ENCODE measurements around the gene FTCDNL1.

The FTCDNL1 gene

DNA sequence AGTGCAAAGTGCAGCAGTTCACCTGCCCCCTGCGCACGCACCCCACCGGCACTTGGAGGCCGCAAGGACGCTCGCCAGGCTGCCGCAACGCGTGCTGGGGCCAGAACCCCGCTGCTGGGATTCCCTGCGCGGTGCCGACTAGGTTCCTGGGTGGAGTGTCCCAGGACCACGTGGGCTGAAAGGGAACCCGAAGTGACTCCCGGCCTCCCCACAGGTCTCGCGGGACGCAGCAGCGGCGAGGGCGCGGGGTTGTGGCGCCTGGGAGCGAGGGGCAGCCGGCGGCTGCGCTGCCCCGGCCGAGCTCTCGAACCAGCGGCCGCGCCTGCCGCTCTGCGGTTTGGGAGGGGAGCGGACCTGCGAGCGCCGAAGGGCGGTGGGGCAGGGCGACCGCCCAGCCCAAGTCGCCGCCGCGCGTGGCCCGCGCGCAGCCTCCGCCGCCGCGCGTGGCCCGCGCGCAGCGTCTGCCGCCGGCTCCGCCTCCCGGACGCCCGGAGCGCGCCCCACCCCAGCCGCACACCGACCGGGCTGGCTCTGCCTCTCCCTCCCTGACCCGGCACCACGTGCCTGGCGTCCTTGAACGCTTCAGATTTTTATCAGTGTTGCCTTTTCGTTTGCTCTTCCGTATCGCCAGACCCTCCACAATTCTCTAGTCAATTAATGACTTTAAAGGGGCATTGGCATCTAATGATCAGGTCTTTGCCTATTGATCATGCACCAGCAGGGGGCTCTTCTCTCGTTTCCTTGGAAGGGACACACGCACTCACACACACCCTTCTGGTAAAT, at the start of gene FTCDNL1:
TSS of gene FTCDNL1 (minus strand) at position 475 of the 783 bp plus-strand sequence. CDS start 2,230 bp downstream, outside the sequence.
- Histone ChIP-seq H3K36me3 (no peaks in the 10 kb centered on the region), H3K27me3 (ENCODE audit: insufficient read depth, low read depth, severe bottlenecking) (no peaks in the 10 kb centered on the region), H3K9me3 (ENCODE audit: severe bottlenecking) (no peaks in the 10 kb centered on the region), H3K4me3 (ENCODE audit: low read depth, low read length) (peak within 1 kb of the TSS; percentile 69), H3K27ac (peak within 1 kb of the TSS; percentile 66)
- TF ChIP-seq, protein P1, sequence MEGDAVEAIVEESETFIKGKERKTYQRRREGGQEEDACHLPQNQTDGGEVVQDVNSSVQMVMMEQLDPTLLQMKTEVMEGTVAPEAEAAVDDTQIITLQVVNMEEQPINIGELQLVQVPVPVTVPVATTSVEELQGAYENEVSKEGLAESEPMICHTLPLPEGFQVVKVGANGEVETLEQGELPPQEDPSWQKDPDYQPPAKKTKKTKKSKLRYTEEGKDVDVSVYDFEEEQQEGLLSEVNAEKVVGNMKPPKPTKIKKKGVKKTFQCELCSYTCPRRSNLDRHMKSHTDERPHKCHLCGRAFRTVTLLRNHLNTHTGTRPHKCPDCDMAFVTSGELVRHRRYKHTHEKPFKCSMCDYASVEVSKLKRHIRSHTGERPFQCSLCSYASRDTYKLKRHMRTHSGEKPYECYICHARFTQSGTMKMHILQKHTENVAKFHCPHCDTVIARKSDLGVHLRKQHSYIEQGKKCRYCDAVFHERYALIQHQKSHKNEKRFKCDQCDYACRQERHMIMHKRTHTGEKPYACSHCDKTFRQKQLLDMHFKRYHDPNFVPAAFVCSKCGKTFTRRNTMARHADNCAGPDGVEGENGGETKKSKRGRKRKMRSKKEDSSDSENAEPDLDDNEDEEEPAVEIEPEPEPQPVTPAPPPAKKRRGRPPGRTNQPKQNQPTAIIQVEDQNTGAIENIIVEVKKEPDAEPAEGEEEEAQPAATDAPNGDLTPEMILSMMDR (IDR thresholded peaks at IDR 0.05; ENCODE audit: low read depth, low read length), result peak; percentile 70
- DNase-seq, result peak; percentile 65

DNA sequence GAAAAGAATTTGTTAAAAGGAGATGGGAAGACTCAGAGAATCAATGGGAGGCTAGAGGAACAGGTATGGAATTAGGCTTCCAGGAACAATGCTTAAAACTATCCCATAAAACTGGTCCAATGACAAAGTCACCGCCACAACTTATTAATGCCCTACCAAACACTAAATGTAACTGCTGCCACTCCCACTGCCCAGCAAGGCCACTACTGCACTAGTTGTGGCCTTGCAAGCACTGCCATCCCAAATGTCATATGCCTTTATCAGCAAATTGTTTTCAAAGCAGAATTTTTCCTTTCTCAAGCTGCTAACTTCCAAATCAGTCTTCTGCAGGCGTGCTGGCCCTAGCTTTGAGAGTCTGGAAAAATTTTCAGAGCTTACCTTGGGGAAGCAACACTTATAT, 45.6 kb upstream of the FTCDNL1 start:
- no peaks in the 10 kb centered on the region for H3K36me3 ChIP-seq
- no peak overlapping the region for H3K27ac ChIP-seq
- TF ChIP-seq, protein P1 (IDR thresholded peaks at IDR 0.05; ENCODE audit: low read depth, low read length), result no peak
- DNase-seq, result no peak
- no peak overlapping the region for H3K4me3 ChIP-seq (ENCODE audit: low read depth, low read length)
- H3K9me3 ChIP-seq (ENCODE audit: severe bottlenecking), result no peaks in the 10 kb centered on the region
- H3K27me3 ChIP-seq (ENCODE audit: insufficient read depth, low read depth, severe bottlenecking), result no peaks in the 10 kb centered on the region

DNA sequence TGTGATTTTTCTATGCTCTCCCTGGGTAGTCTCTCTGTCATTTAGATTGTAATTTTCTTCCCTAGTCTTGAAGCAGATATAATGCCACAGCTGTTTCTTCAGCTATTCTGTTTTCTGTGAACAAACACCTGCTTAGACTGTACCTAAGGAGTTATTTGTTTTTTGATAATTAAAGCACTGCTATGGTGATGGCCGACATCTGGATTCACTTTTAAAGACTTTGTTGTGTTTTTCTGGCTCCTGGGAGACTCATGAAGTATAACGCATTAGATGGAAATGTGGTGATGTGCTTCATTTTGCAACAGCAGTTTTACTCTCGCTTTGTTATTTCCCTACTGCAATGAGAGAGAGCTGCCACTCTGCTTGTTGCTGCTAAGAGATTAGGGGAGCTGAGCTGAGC, 44.4 kb upstream of the FTCDNL1 start:
- TF ChIP-seq, protein P1 (IDR thresholded peaks at IDR 0.05; ENCODE audit: low read depth, low read length), result no peak
- Histone ChIP-seq H3K4me3 (ENCODE audit: low read depth, low read length) (no peak overlapping the region), H3K9me3 (ENCODE audit: severe bottlenecking) (no peaks in the 10 kb centered on the region), H3K36me3 (no peaks in the 10 kb centered on the region), H3K27me3 (ENCODE audit: insufficient read depth, low read depth, severe bottlenecking) (no peaks in the 10 kb centered on the region), H3K27ac (no peak overlapping the region)
- DNase-seq, result no peak

DNA sequence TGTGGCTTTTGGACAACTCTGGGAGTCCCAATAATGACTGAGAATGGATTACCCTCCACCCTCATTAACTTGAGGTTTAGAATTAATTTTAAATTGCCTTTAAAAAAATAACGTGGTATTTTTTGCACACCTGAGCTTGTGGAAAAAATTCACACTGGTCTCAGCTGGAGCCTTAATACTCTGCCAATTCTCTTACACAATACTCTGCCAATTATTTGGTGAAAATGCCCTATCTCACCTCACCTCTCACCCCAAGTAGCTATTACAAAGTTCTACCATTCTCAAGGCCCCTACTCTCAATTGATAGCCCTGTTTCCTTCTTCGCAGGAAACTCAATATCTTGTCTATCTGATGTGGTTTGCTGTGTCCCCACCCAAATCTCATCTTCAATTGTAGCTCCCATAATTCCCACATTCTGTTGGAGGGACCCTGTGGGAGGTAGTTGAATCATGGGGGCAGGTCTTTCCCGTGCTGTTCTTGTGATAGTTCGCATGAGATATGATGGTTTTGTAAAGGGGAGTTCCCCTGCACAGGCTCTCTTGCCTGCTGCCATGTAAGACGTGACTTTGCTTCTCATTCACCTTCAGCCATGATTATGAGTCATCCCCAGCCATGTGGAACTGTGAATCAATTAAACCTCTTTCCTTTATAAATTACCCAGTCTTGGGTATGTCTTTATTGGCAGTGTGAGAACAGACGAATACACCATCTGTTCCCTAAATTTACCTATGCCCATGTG, 32.7 kb upstream of the FTCDNL1 start:
- no peaks in the 10 kb centered on the region for H3K27me3 ChIP-seq (ENCODE audit: insufficient read depth, low read depth, severe bottlenecking)
- H3K4me3 ChIP-seq (ENCODE audit: low read depth, low read length), result no peak overlapping the region
- DNase-seq, result no peak
- TF ChIP-seq, protein P1 (IDR thresholded peaks at IDR 0.05; ENCODE audit: low read depth, low read length), result no peak
- no peaks in the 10 kb centered on the region for H3K36me3 ChIP-seq
- no peaks in the 10 kb centered on the region for H3K9me3 ChIP-seq (ENCODE audit: severe bottlenecking)
- H3K27ac ChIP-seq, result no peak overlapping the region

DNA sequence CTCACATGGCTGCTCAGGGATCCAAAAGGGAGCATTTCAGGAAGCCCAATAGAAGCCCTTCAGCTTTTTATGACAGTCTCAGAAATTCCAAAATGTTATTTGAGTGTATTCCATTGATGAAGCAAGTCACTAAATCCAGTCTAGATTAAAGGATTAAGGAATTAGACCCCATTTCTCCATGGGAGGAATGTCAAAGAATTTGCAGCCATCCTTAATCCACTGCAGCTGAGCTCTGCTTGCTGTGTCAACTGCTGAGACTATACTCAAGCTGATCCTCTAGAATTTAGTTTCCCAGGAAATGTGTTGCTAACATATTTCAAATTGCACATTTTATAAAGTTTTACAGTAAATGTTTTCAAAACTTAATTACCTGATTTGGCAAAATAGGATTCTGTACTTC, 31.7 kb upstream of the FTCDNL1 start:
- TF ChIP-seq, protein P1 (IDR thresholded peaks at IDR 0.05; ENCODE audit: low read depth, low read length), result no peak
- Histone ChIP-seq H3K27ac (no peak overlapping the region), H3K27me3 (ENCODE audit: insufficient read depth, low read depth, severe bottlenecking) (no peaks in the 10 kb centered on the region), H3K4me3 (ENCODE audit: low read depth, low read length) (no peak overlapping the region), H3K36me3 (no peaks in the 10 kb centered on the region), H3K9me3 (ENCODE audit: severe bottlenecking) (no peaks in the 10 kb centered on the region)
- peak; percentile 27 for DNase-seq

Data from WERI-Rb-1 (cell line).